Activated T-cell treated with anti-CD3 and anti-CD28 coated beads, Interleukin-2, amount 50 U/mL, for 48 hours (primary cell): ENCODE data around the gene ACTA2.

Source experiments
- DNase-seq, 2 experiments: peaks; one replicate each; pipeline ENCODE4 v3.0.0-alpha.2; 2020

The ACTA2 gene

DNA sequence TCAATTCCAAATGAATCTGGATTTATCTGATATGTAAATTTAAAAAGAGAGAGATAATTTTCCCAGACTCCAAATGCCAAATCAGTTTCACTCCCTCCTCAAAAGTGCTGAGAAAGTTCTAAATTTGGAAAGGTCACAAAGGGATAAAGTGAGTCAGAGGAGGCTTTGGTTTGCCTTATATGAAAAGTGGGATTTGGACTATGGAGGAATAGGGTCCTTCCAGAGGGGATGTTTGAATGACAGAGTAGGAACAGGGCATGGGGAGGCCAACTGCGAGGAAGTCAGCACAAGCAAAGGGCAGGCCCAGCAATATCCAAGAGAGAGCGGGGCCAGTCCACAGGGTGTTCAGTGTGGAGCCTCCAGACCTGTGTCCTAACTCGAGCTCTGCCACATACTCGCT lies 28.2 kb upstream of the ACTA2 start:
- DNase-seq = no peak

DNA sequence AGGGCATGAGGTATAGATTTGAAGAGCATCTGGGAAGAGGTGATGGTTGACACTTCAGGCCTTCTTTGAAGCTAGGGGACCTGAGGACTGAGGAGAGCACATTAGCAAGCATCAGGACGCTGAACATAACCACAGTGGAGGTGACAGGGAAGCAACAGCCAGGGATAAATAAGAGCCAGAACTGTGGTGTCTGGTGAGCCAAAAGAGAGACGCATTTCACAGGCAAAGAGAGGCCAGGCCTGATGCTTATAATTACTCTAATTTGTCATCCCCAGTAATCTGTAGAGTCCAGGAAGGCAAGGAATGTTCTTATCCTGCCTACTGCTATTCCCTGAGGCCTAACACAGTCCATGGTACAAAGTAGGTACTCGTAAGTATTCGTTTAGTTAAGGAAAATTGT lies 27.7 kb upstream of the ACTA2 start:
- DNase-seq = no peak

DNA sequence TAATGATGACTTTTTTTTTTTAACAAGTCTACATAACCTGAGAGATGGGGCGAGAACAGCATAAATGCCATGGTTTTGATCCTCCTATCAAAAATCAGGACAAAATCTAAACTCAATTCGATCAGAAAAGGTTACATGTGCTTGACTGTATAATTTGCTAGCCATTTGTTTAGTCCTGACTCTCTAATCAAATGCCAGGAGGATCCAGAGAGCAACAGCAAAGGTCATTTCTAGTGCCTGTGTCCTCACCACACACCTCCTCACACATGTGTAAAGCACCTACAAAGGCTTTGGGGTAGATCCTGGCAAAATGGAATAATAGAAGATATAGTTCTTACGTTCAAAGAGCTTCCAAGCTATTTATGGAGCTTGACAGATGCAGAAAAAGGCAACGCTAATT lies 27.0 kb upstream of the ACTA2 start:
- no peak for DNase-seq

DNA sequence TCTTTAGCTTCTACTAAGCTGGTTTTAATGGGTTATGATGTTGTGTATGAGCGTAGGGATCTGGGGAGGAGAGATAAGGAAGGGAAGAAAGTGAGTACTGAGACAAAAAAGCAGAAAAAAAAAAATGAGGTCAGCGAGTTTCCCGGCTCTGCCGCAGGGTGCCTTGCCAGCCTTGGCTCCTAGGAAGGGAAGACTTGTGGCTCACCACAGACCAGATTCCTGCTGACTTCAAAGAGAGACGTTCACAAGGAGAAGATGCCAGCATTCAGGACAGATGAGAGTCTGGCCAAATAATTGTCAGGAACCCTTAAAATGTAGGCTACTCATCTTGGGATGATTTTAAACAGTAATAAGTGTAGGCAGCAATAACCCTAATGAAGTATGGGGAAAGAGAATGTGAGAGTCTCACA lies 26.6 kb upstream of the ACTA2 start:
- no peak for DNase-seq

DNA sequence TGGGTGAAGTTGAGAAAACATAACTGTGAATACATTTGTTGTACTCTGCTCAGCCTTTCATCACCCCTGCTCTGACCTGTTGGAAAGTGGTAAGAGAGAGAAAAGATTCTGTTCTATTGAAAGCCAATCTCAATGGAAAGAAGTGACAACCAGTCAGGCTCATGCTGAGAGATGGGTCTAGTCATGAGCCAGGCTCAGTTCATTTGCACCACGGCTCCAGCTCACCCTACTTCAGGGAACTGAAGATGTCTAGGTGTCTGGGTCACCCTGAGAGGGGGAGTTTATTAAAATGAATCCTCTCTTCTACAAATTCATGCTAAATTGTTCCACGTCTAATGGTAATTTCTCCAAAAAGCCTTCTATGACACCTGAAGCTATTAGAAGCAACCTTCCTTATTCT lies 25.9 kb upstream of the ACTA2 start:
- no peak for DNase-seq

DNA sequence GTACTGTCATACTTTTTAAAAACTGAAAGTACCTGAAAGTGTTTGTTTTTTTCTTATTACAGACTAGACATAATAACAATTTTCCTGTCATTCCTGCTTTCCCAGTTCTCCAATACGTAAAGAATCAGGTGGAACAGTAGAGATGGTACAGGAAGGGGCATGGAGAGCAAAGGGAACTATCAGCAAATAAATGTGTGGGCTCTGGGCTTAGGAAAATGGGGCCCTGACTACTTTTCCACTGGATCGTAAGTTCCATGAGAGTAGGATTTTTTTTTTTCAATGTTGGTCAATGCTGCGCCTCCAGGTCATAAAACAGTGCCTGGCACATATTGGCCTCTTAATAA lies 22.8 kb upstream of the ACTA2 start:
- DNase-seq = no peak

DNA sequence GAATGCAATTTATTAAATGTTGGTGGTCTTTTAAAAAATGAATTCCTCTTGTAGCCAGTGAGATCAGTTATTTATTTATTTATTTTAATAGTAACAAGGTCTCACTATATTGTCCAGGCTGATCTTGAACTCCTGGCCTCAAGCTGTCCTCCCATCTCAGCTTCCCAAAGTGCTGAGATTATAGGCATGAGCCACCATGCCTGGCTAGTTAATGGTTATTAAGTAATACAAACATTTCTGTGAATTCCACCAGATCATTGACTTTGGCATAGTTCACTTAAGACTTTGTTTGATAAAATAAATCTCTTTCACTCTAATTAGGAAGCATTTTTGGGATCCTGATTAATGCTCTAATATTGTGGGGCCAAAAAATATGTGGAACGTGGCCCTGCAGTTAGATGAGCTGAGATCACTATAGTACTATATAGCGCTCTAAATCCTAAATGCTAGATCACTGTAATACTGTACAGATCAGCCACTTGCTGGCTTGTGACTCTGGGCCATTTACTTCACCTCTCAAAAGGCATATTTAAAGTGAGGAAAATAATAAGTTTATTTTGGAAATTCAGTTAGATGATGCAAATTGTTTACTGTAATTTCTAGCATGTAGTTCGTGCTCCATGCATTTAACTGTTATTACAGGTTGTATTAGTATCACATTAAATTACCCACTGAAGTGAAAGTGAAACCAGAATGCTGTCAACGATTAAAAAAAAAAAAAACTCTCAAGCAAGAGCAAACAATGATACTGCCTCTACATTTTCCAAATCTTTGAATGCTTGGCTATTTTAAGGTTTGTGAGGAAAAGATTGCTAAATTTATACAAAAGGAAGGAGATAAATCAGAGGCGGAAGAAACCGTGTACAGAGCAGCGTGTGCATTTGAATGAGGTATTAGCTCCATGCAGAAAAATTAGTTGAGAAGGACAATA lies 22.1 kb upstream of the ACTA2 start:
- DNase-seq = no peak

DNA sequence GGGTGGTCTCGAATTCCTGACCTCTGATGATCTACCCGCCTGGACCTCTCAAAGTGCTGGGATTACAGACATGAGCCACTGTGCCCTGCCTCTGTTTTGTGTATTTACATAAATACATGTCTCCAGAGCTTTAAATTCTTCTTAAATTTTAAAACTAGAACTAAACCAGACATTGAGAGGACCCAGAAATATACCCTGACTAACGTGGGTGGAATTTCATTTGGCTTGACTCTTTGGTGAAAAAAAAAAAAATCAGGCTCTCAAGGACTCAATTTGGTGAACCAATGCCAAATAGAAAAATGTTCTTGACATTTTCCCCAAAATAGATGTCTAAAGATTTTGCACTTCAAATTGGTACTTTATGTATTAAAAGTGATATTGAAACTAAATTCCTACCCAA lies 21.4 kb upstream of the ACTA2 start:
- DNase-seq = no peak

DNA sequence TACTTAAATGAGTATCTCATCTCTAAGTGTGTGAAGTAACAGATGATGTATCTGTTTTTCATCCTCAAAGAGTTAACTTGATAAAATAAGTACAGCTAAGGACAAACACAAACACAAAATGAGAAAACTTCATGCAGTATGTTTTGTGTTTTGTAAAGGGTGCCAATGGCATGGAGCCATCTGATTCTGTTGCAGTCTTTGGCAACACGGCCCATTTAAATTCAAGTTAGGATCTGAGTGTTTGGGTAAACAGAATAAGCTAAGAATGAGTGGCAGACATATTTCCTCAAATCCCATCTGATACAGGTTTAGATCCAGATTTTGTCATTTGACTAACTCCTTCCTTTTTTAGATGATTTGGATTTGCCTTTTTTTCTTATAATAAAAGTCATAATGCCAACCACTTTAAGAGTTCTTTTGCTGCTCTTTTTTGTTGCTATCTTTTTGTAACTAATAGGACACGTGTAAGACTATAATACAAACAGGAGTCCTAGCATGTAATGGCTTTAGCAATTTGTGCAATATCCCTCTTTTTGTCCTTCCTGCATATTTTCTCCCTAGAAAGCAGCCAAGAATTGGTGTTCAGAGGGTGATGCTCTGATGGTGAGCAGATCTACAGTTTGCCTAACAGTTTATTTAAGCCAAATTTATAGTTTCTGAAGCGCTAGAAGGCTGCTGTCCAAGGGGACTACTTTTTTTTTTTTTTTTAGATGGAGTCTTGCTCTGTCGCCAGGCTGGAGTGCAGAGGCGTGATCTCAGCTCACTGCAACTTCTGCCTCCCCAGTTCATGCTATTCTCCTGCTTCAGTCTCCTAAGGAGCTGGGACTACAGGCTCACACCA lies 18.9 kb upstream of the ACTA2 start:
- no peak for DNase-seq

DNA sequence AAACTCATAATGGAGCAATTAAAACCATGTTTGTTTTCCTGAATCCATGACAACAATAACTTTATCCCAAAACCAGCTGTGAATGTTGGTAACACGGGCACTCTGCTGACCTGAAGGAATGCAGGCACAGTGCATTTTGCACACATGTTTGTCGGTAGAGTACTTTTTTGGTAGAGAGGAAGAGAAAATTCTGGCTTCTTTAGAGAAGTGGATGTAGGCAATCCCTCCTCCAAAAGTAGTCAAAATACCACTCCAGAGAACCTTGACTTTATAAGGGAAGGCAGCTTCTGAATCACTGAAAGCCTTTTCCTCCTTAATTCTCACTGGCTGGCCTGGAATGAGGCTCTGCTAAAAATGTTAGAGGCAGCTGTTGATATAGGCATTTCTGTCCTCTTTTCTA lies 15.8 kb upstream of the ACTA2 start:
- no peak for DNase-seq

DNA sequence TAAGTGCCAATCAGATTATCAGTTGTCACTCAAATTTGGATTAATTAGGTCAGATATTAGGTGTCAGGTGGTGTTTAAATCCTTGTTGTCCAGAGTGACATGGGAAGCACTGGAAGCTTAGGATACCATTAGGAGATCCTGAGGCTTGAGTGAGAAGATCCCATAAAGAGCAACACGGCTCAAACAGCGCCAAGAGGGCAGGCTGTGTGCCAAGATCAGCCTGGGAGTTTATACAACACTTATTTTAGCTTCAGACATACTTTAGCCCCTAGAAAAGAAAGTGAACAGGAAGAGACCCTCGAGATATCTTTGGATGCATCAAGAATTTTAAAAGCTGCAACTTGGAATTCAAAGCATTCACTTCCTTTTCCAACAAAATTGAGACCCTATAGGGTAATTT lies 14.2 kb upstream of the ACTA2 start:
- no peak for DNase-seq

DNA sequence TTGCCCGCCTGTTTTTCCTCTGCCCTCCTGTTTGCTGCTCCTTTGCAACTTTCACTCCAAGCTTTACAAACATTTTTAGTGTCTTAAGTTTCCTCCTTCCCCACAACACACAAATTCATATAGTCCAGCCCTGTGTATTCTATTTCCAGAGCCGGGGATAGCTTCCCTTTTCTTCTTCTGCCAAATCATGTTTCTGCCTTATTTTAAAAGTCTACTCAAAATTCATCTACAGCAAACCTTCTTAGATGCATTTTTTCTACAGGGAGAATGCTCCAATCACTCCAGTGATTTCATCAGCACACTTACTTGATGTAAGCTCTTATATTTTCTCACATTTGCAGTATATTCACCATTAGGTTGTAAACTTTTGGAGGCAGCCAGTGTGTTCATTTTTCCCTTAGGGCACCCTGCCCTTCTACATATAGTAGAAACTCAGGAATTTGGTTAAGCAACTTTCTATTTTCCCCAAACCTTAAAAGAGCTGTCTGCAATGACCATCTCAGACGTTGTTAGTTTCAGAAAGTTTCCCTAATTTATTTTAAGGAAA lies 12.4 kb upstream of the ACTA2 start:
- no peak for DNase-seq

DNA sequence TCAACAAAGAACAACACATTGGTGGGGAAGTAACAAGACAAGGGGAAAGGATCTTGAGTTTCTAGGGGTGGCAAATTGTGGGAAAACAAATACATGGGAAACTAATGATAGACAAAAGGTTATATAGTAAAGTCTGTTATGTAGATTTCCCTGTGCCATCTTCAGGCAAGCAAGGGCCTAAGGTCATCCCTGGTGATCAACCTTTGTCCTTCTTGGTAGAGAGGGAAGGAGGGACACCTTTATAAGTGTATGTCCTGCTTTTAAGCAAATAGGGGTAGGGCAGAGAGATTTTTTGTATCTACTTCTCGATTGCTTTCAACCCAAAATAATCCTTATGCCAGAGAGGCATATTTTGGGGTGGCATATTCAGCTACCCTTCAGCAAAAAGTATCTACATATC lies 11.8 kb upstream of the ACTA2 start:
- DNase-seq = no peak

DNA sequence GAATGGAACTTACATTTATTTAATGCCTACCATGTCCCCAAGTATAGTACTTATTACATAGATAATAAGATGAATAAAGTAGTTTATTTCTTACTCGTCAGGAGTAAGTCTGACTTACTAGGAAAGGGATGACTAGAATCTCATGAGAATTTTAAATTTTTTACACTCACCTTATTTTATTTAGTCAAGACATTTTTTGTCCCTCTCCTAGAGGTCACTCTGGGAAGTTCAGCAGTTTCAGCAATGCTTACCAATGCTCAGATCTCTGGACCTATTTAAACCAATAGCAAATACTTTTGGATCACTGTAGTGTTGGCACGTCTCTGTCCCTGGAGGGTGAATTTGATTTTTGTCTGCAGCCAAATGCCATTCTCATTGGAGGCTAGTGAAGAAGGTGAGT lies 10.7 kb upstream of the ACTA2 start:
- no peak for DNase-seq

DNA sequence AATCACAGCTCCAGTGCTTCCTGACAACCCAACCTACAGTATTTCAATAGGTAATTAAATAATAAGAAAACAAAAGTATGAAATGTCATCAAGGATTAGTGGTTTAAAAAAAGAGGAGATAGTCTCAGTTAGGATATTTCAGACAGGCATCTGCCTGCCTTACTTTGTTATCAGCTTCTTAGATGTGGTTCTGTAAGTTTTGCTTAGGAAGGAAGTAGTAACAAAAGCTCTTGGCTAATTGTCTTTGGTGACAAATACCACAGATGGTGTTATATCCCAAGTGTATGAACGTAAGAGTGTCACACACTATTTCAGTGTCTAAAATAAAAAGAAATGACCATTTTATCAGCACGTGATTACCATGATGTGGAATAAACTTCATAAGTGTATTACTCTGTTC lies 9.8 kb upstream of the ACTA2 start:
- no peak for DNase-seq

DNA sequence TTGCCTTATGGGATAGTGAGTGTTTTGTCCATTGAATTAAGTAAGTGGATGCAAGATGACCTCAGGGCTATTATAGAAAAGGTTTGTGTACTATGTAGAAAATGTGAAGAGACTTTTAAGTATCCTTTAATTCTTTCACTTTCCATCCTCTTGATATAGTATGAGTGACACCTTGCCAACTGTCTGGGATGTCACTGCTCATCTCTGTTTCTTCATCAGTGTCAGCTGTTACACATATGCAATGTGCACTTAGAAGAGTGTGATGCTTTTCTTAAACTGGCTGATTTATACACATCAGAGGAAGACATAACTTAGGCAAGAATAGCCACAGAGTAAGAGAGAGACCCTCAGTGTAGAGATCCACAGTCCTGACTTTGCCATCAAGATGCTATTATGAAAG lies 8.7 kb upstream of the ACTA2 start:
- DNase-seq = no peak

DNA sequence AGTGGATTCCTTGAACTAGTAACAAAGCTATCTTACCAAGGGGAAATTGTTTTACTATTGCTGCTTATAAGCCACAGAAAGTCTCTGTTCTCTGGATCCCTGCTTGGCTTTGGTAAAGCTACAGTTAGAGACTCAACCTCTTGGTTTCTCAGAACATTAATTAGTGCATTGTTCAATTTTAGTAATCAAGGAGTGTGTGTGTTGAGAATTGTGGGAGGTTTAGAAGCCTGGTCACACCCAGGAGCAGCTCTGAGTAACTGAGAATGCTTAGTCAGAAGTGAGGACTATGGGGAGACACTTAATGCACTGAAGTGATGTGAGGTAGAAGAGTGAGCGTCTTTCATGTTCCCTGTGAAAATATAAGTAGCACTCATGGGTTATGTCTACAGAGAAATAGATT lies 8.2 kb upstream of the ACTA2 start:
- DNase-seq = no peak

DNA sequence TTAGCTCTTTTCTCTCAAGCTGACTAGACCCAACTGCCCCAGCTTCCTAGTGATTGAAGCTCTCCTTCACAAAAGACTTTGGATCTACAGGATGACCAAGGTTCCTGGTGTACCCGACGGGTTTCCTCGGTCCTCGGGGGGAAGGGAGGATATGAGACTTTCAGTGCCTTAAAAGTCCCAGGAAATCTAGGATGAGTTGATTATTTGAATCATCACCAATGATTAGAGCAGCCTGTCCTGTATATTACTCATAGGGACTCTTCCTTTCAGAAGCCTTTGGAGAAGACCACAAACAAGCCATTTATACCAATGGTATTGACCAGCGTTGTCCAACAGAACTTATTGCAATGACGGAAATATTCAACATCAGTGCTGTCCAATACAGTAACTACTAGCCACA lies 6.1 kb upstream of the ACTA2 start:
- DNase-seq = no peak

DNA sequence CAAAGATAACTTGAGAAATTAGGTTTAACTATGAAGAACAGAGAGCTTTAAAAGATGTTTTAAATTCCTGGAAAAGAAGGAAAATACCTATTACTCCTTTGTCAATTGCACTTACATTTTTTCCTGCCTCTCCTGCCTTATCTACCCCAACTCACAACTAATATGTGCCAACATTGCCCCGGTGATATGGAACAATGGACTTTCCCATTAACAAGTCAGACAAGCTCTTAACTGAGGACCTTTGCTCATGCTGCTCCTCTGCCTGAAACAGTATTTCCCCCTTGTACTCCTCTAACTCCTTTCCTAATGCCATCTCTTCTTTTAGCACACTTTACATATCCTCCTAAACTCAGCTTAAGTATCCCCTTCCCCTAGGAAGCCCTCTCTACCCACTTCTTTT lies 4.8 kb upstream of the ACTA2 start:
- no peak for DNase-seq

DNA sequence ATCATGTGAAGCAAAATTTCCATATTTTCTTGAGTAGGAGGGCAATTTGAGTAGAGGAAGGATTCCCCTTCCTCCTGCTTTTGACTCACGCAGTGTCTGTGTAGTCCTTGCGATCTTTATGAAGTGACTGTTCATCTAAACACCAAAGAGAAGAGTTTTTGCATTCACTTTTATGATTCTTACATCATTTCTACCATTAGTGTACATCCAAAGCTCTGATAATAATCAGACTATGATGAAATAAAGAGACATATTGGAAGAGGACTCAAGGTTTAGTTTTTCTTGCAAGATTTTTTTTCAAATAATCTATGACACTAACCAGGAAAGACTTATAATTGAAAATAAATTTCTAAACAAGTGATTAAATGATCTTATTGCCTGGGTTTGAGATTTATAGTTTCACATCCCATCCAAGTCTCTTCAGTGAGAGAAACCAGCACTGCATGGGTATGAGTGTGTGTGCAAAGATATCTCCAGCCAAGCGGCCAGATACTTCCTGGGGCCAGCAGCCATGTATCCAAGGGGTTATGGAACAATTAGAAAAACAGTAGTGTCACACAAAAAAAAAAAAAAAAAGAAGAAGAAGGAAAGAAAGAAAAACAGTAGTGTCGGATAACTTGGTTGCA lies 2.0 kb upstream of the ACTA2 start:
- no peak for DNase-seq

DNA sequence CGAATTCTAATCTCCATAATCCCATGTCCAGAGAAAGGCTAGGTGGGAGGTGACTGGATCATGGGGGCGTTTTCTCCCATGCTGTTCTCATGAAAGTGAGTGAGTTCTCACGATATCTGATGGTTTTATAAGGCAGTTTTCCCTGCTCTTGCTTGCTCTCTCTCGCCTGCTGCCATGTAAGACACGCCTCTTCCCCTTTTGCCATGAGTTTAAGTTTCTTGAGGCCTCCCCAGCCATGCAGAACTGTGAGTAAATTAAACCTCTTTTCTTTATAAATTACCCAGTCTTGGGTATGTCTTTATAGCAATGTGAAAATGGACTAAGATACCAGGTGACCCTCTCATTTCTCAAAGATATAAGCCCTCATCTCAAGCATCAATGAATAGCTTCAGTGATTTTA lies 1.1 kb upstream of the ACTA2 start:
- DNase-seq = no peak

DNA sequence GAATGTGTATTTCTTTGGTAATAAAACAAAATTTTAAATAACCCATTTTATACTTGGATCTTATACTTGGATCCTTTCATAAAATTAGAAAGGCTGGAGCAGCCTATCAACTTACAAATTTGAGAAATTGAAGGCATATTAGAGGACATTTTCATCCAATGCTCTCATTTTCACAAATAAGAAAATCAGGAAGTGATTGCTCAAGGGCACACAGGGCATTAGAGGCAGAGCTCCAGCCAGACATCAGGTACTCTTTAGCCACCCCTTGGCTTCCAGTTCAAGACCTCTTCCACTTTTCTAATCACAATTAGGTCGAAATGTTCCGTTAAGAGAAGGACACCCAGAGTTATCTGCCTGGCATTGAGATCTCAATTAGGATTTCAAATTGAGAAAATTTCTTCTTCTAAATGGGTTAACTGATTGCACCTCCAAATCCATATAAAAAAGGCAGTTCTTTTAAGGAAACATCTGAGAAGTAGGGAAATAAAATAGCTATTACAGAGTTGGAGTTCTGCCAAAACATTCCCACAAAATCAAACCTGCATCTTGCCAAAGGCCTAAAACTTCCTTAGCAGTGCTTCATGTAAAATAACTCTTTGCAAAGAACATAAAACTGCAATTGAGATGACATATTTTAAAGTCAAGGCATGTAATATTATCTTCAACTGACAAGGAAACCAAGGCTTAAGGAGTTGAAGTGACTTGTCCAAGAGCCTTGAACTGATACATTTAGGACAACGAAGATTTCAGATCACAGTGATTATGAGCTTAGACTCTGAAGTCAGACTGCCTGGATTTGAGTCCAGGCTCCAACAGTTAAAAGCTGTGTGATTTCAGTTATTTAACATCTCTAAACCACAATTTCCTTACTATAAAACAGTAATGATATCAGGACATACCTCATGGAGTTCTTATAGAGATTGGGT lies 2.4 kb downstream of the ACTA2 start:
- no peak for DNase-seq

DNA sequence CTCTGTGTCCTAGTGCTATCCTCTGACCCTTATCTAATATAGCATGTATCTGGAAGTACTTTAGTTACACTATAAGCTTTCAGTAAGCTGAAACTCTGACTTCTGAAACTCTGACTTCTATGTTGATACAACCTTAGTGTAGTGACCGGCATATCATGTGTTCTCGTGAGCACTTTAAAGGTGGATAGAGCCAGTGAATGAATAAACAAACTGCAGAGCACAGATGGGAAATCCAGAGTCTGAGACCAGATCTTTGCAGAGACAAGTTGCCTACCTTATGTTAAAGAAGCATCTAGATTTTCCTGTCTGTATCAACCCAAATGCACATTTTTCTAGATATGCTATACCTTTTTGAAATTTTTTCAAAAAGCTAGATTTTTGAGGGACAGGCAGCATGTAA lies 3.5 kb downstream of the ACTA2 start:
- DNase-seq = no peak
